ENCODE measurements around the gene GTF3C5.

- TF ChIP-seq EZH2 (IDR thresholded peaks at IDR 0.05; ENCODE audit: low read length, missing control alignments) (no peak), CTCF (conservative IDR thresholded peaks at IDR 0.05 in 1 of 2, IDR thresholded peaks at IDR 0.05 in 1 of 2; ENCODE audit: low read depth in 1 of 2, low read length in 2 of 2) (no peak)
Observed at GRCh38 chr9:132982458-132982857, 48.3 kb upstream of the GTF3C5 start.
